HG03135 (cell line): ENCODE results near the gene PMM2.
"Not testable (repeated sequence)": the region's sequence is repeated elsewhere in the genome, so short reads cannot be mapped to it uniquely, and the experiment has no call there.

Experiments
- ATAC-seq: cut with Tn5 transposase; IDR thresholded peaks from one replicate; pipeline ENCODE4 v1.9.1; 2021; ENCODE audit warnings: mild to moderate bottlenecking, moderate library complexity; ENCODE audit not compliant: unreplicated experiment

PMM2 gene

GRCh38 chr16:8781797-8782196, 15.8 kb upstream of the PMM2 start:
- no peak for ATAC-seq

GRCh38 chr16:8782673-8783072, 15.0 kb upstream of the PMM2 start:
- ATAC-seq = no peak

DNA sequence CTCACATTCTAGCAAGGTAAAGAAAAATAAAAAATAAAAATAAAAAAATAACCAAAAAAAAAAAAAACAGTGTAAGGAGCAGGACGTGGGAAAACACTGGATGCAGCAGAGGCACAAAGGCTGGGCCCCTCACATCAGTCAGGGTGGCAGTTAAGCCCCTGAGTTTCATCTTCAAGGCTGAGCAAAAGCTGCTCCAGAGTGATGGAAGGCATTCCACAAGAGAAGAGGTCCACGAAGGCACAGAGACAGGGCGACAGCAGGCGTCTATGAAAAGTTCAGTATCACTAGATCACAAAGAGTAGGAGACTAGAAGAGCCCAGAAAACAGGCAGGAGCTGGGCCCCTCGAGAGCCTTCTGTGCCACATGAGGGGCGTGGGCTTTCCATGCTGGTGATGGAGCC, 12.2 kb upstream of the PMM2 start:
- ATAC-seq = no peak

GRCh38 chr16:8786316-8786715, 11.3 kb upstream of the PMM2 start:
- ATAC-seq = not testable (repeated sequence)

- no peak for ATAC-seq
These were observed 9.0 kb upstream of the PMM2 start for GRCh38 chr16:8788578-8789172.

GRCh38 chr16:8795091-8795490, 2.5 kb upstream of the PMM2 start:
- ATAC-seq = no peak

- no peak for ATAC-seq
These were observed 1.8 kb upstream of the PMM2 start for GRCh38 chr16:8795818-8796217.

GRCh38 chr16:8796469-8797363, 923 bp upstream of the PMM2 start:
- ATAC-seq = no peak

DNA sequence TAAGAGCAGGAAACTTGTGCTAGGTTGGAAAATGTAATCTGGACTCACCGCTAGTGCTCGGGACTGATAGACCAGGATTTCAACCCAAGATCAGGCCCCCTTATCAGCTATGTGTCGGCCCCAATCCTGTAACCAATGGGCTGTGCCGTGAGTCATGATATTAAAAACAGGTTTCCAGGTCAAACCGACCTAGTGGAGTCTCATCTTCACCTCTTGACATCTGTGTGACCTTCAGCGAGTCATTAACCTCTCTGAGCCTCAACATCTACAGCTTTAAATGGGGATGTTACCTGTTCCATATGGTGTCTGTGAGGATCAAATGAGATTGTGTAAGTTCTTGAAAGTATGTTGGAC, 512 bp downstream of the PMM2 start:
- ATAC-seq = peak; percentile 5

GRCh38 chr16:8798535-8799157, 1.0 kb downstream of the PMM2 start:
- no peak for ATAC-seq

GRCh38 chr16:8801701-8802100, 4.1 kb downstream of the PMM2 start:
- ATAC-seq = no peak

DNA sequence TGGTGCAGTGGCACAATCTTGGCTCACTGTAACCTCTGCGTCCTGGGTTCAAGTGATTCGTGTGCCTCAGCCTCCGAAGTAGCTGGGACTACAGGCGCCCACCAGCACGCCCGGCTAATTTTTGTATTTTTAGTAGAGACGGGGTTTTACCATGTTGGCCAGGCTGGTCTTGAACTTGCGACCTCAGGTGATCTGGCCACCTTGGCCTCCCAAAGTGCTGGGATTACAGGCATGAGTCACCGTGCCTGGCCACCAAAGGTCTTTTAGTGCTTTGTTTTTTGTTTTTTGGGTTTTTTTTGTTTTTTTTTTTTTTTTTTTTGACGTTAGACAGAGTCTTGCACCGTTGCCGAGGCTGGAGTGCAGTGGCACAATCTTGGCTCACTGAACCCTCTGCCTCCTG, 6.1 kb downstream of the PMM2 start:
- not testable (repeated sequence) for ATAC-seq

- ATAC-seq = no peak
These were observed 6.7 kb downstream of the PMM2 start for GRCh38 chr16:8804313-8804712.

GRCh38 chr16:8806272-8806983, 8.8 kb downstream of the PMM2 start:
- ATAC-seq = no peak

DNA sequence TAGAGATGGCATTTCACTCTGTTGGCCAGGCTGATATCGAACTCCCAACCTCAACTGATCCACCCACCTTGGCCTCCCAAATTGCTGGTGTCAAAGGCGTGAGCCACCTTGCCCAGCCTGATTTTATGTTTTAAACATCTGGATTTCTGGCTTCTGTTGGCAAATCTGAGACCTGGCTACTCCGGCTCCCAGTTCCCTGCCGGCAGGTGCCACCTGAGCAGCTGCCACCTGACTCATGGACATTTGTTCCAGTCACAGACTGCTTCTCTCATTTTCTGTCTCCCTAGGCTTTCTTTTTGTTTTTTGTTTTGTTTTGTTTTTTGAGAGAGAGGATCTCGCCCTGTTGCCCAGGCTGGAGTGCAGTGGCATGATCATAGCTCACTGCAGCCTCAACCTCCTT, 9.6 kb downstream of the PMM2 start:
- no peak for ATAC-seq

GRCh38 chr16:8808009-8808408, 10.4 kb downstream of the PMM2 start:
- ATAC-seq = no peak

DNA sequence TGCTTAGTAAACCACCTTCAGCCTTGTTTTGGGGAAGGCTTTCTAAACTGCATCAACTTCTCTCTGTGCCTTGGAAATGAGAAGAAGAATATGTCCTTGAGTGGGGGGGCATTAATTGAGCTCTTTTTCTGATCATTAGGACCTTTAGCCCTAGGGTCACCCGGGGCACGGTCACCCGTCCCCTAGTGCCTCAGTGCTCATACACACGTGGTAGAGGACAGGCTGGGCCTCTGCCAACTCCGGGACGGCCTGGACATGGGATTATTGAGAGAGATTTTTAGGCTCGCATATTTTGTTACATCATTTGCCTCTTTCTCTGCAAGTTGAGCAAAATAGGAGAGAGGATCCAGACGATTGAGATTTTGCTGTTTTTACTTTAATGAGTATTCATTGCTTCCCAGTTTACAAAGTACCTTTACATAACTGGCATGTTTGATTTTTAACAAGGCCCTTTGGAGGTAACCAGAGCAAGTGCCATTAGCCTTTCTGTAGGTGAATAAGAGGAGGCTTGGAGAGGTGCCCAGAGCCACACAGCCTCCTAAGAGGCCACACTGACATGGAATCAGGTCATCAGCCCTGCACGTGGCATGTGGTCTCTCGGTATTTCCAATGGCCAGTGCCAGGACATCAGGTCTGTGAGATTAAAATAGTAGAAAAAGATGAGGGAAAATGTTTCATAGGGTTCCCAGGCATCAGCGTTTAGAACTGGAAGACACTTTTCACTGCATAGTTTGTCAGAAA, 11.1 kb downstream of the PMM2 start:
- ATAC-seq = no peak

DNA sequence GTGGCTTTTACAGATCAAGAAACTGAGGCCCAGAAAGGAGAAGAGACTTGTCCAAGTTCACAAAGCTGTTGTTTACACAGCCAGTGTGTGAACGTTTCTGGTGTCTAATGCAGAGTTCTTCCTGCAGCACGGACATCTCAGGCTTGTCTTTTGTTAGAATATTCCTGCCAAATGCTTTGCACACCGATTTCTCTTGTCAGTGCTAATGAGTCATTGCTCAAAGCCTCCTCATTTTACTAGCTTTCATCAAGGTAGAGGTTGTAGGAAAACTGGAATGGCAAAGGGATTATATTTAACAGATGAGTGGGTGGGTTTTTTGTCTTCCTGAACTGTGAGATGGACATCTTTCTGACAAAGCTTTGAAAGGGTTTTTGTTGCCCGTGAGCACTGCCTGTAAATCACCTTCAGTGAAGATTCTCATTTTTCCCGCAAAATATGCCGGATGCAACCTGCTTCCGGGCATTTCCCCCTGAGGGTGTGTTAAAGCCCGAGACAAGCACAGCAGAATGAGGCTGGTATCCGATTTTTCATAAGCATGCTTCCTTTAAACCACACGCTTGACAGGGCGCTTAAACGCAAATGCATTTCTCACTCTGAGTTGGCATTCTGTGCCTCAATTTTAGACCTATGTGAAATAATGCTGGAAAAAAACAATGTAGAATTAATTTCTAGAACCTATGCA, 14.7 kb downstream of the PMM2 start:
- no peak for ATAC-seq

GRCh38 chr16:8814095-8814806, 16.6 kb downstream of the PMM2 start:
- ATAC-seq = no peak
